GM12878 (cell line): ENCODE results near the gene SLC1A7. TPM values are rescaled to one million over a fixed set of nuclear protein-coding genes. Genes with fewer than 3 reads are reported as not detected.

ENCODE experiments used
- BHLHE40 ChIP-seq, 2 experiments: fragments of 450-650 bp in 1 of 2; IDR thresholded peaks; 2 replicates each; pipeline ENCODE4 v1.6.1; 2011 to 2017; ENCODE audit warnings: low read depth in 2 of 2, borderline replicate concordance in 1 of 2, improper control_type of control experiment in 1 of 2, low read length in 1 of 2, mild to moderate bottlenecking in 1 of 2
- BRCA1 ChIP-seq: IDR thresholded peaks from 2 replicates; pipeline ENCODE4 v1.6.1; 2011; ENCODE audit warnings: low read depth, low read length, improper control_type of control experiment
- CEBPB ChIP-seq, 2 experiments: fragments of 150-350 bp in 1 of 2; IDR thresholded peaks; 2 replicates each; pipeline ENCODE4 v1.6.1; 2012 to 2014; ENCODE audit warnings: low read depth in 2 of 2, low read length in 2 of 2, borderline replicate concordance in 1 of 2, inconsistent platforms in 1 of 2
- CREB1 ChIP-seq: IDR thresholded peaks from 2 replicates; pipeline ENCODE4 v1.6.1; 2012; ENCODE audit warnings: low read depth, mild to moderate bottlenecking, inconsistent platforms
- FOXM1 ChIP-seq: IDR thresholded peaks from 2 replicates; pipeline ENCODE4 v1.6.1; 2012; ENCODE audit warnings: low read depth, mild to moderate bottlenecking, inconsistent platforms, low read length, moderate library complexity
- IKZF1 ChIP-seq: fragments of 450-650 bp; conservative IDR thresholded peaks from 2 replicates; pipeline ENCODE4 v1.6.1; 2017; ENCODE audit warnings: antibody characterized with exemption, mild to moderate bottlenecking
- IRF3 ChIP-seq: fragments of 450-650 bp; IDR thresholded peaks from 2 replicates; pipeline ENCODE4 v1.6.1; 2014; ENCODE audit warnings: mild to moderate bottlenecking
- KDM1A ChIP-seq: fragments of 200-600 bp; sonication (generic); IDR thresholded peaks from 2 replicates; pipeline ENCODE4 v1.6.1; 2016; ENCODE audit warnings: borderline replicate concordance
- MEF2B ChIP-seq: fragments of 450-650 bp; IDR thresholded peaks from 2 replicates; pipeline ENCODE4 v1.6.1; 2018; ENCODE audit warnings: mild to moderate bottlenecking, moderate library complexity; ENCODE audit not compliant: partially characterized antibody, poor library complexity, severe bottlenecking
- NFXL1 ChIP-seq: fragments of 450-650 bp; IDR thresholded peaks from 2 replicates; pipeline ENCODE4 v1.6.1; 2017; ENCODE audit warnings: antibody characterized with exemption, mild to moderate bottlenecking, borderline replicate concordance
- POLR2AphosphoS2 ChIP-seq: IDR thresholded peaks from 2 replicates; pipeline ENCODE4 v1.6.1; 2011; ENCODE audit warnings: low read depth, mild to moderate bottlenecking, low read length, improper control_type of control experiment, moderate library complexity
- RB1 ChIP-seq: fragments of 450-650 bp; formaldehyde crosslinking; IDR thresholded peaks from 2 replicates; pipeline ENCODE4 v1.6.1; 2017; ENCODE audit warnings: mild to moderate bottlenecking, borderline replicate concordance
- RELA ChIP-seq: fragments of 450-650 bp; IDR thresholded peaks from 2 replicates; pipeline ENCODE4 v1.8.0; 2014; ENCODE audit warnings: borderline replicate concordance; ENCODE audit not compliant: partially characterized antibody
- RELB ChIP-seq: fragments of 450-650 bp; IDR thresholded peaks from 2 replicates; pipeline ENCODE4 v1.6.1; 2017; ENCODE audit warnings: low read depth, mild to moderate bottlenecking, moderate library complexity
- SPI1 ChIP-seq: IDR thresholded peaks from 2 replicates; pipeline ENCODE4 v1.6.1; 2011; ENCODE audit warnings: low read depth, mild to moderate bottlenecking, low read length, moderate library complexity, borderline replicate concordance; ENCODE audit not compliant: insufficient read depth
- STAT1 ChIP-seq: fragments of 450-650 bp; conservative IDR thresholded peaks from 2 replicates; pipeline ENCODE4 v1.6.1; 2014; ENCODE audit warnings: antibody characterized with exemption, mild to moderate bottlenecking
- TCF7 ChIP-seq: IDR thresholded peaks from 2 replicates; pipeline ENCODE4 v1.6.1; 2014; ENCODE audit warnings: antibody characterized with exemption, borderline replicate concordance
- WRNIP1 ChIP-seq: IDR thresholded peaks from 2 replicates; pipeline ENCODE4 v1.6.1; 2011; ENCODE audit warnings: low read depth, low read length, improper control_type of control experiment, borderline replicate concordance
- YBX1 ChIP-seq: fragments of 450-650 bp; IDR thresholded peaks from 2 replicates; pipeline ENCODE4 v1.6.1; 2016; ENCODE audit warnings: antibody characterized with exemption
- ZBED1 ChIP-seq: IDR thresholded peaks from 2 replicates; pipeline ENCODE4 v1.6.1; 2016; ENCODE audit warnings: borderline replicate concordance
- ZBTB33 ChIP-seq: fragments of 450-650 bp; IDR thresholded peaks from 2 replicates; pipeline ENCODE4 v1.6.1; 2017; ENCODE audit warnings: mild to moderate bottlenecking
- ZNF687 ChIP-seq: fragments of 450-650 bp; IDR thresholded peaks from 2 replicates; pipeline ENCODE4 v1.6.1; 2017; ENCODE audit warnings: mild to moderate bottlenecking, moderate library complexity
- polyA plus RNA-seq, 11 experiments: library from polyadenylated mRNA; depleted of rRNA in 4 of 11; unstranded in 6 of 11; stranded (reverse) in 5 of 11; fragments of >200 nt; fragmentation: Nextera tagmentation in 4 of 11; fragmentation: Illumina TruSeq in 1 of 11; extraction: Ambion mirVana in 4 of 11; extraction: Trizol in 1 of 11; gene quantifications; 1 replicate in 1 of 11; 2 replicates in 10 of 11; pipeline versions ENCODE4 v1.2.1 to v1.2.3, GENCODE V29; 2011 to 2016; ENCODE audit warnings: inconsistent platforms in 2 of 11, missing spikeins in 2 of 11, low read depth in 1 of 11
- total RNA-seq, 4 experiments: library from RNA; depleted of rRNA in 3 of 4; stranded (reverse); fragments of >200 nt in 3 of 4; fragmentation: Illumina TruSeq in 1 of 4; extraction: Trizol in 1 of 4; gene quantifications; 2 replicates each; pipeline versions ENCODE4 v1.2.1 to v1.2.3, GENCODE V29; 2013 to 2021

Gene SLC1A7
- total and polyA plus RNA-seq, 10 of the 15 experiments (the other 5 are each of a cell fraction or from before 2014, with no cell fraction given): not detected

- no peak for TF ChIP-seq ZBTB33
- TF ChIP-seq BRCA1: no peak
- no peak for TF ChIP-seq CEBPB (IDR thresholded peaks at IDR 0.05; ENCODE audit: borderline replicate concordance in 1 of 2, low read depth in 2 of 2, low read length in 2 of 2)
- TF ChIP-seq WRNIP1: no peak
- TF ChIP-seq STAT1: no peak
- TF ChIP-seq ZBED1: no peak
- peak in 1 of 2 experiments; percentile 25; a peak in 1 of 4 replicates for TF ChIP-seq BHLHE40 (IDR thresholded peaks at IDR 0.05; ENCODE audit: borderline replicate concordance in 1 of 2, low read depth in 2 of 2, low read length in 1 of 2)
- TF ChIP-seq ZNF687: no peak
- TF ChIP-seq MEF2B: no peak
- TF ChIP-seq SPI1: peak; percentile 48; the same call in 1 of the 2 replicates
- no peak for TF ChIP-seq YBX1
- no peak for TF ChIP-seq RELB
- no peak for TF ChIP-seq POLR2AphosphoS2
- no peak for TF ChIP-seq IRF3
- TF ChIP-seq KDM1A: no peak
- no peak for TF ChIP-seq TCF7
- no peak for TF ChIP-seq IKZF1
- no peak for TF ChIP-seq RB1
- TF ChIP-seq NFXL1: no peak
- no peak for TF ChIP-seq CREB1
- TF ChIP-seq FOXM1: no peak
- TF ChIP-seq RELA: no peak
Measured at GRCh38 chr1:53172426-53173128, 30.1 kb upstream of the SLC1A7 start (continued).
